HG02623 (cell line): ENCODE results near the gene VPS41.

Experiments
- ATAC-seq: cut with Tn5 transposase; IDR thresholded peaks from one replicate; pipeline ENCODE4 v1.9.1; 2021; ENCODE audit warnings: moderate library complexity; ENCODE audit not compliant: unreplicated experiment

The VPS41 gene

DNA sequence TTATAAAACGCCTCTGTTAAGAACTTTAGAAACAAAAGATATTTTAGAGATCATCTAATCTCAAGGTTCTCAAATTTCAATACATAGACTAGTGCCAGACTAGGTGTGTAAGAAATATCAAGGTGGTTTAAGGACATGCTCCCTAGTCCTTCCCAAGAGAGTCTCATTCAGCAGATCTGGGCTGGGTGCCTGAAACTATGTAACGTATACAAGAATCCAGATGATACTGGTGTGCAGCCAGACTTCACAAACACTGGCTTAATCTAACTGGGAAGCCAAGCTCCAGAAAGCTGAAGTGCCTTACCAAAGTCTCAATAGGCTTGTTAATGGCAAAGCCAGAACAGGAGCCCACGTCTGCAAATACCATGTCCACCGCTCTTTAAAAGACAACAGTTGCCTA lies 172.9 kb downstream of the VPS41 start:
- ATAC-seq: no peak

DNA sequence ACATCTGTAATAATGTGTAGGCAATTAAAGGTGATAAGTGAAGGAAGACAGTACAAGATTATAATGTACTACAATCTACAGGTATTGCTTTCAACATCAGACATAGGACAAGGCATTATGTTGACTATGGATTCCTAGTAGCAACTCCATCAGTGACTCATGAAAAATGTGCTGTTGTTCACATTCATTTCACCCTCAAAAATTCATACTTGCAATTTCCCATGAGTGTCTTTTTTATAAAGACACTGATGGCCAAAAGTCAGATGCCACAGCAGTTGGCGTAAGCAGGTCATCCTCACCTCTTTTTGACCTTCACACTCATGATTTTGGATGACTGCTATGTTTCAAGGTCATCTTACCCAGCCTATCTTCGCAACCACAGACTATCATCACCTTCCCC lies 177.8 kb downstream of the VPS41 start:
- ATAC-seq: no peak

DNA sequence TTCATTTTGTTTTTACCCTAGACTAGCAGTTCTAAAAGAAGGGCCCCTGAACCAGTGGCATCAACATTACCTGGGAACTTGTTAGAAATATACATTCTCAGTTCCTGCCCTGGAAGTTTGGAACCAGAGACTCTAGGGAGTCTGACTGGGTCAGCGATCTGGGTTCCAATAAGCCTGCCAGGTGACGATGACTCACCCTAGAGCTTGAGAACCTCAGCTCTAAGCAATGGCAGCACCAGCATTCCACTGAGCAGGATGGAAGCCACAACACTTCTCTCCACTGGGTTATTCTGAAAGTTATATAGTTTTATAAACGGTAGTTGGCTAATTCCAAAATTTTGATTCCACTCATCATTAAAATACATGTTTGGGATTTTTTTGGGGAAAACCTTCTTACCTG lies 180.8 kb downstream of the VPS41 start:
- ATAC-seq: no peak

DNA sequence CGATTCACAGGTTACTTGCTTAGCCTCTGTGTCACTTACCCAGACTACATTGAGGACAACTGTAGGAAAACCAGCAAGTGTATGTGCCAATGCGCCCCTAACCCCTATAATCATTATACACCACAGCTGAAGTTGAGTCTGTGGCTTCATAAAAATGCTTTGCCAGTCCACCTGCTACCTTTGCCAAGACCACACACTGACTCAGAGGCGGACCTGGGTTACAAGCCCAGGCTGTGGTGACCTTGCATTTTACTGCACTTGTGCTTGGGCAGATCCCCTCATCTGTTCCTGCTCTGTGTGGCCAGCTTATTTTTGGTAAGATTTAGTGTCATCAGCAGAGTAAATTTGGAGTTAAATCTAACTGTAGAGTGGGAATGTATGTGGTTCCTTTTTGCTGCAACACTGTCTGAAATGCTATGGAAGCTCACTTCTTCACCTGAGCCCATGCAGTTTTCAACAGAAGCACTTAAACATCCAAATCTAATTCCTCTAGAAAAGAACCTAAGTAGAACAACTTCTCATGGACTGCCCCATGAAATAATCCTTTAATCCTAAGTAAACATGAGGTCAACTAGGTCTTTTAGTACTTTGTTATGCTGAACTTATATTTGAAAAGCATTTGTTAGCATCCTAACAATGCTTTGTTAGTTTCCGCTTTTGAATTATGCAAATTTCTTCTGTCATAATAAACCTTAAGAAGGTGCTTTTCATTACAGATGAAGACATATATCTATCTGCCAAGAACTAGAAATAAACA lies 181.6 kb downstream of the VPS41 start:
- no peak for ATAC-seq

DNA sequence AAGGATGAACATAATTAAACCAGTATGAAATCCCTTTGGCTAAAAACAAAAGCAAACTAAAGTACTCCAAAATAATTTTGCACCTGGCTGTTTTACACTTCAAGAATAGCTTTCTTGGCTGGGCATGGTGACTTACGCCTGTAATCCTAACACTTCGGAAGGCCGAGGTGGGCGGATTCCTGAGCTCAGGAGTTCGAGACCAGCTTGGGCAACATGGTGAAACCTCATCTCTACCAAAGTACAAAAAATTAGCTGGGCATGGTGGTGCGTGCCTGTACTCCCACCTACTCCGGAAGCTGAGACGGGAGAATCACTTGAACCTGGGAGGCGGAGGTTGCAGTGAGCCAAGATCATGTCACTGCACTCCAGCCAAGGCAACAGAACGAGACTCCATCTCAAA lies 185.7 kb downstream of the VPS41 start:
- no peak for ATAC-seq

DNA sequence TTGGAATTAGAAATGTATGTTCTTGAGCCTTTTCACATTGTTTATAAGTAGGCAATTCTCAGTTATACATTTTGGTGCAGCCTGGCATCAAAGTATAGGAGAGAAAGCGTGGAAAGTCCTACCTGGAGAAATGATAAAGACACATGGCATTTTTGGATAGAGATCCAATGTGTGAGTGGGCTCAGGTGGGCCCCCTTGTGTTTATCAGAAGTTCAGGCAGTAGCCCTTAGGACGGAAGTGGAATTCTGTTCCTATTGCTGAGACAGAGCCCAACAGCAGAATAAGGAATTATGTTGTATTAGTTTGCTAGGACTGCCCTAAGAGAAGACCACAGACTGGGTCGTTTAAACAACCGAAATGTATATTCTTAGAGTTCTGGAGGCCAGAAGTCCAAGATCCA lies 192.6 kb downstream of the VPS41 start:
- no peak for ATAC-seq

DNA sequence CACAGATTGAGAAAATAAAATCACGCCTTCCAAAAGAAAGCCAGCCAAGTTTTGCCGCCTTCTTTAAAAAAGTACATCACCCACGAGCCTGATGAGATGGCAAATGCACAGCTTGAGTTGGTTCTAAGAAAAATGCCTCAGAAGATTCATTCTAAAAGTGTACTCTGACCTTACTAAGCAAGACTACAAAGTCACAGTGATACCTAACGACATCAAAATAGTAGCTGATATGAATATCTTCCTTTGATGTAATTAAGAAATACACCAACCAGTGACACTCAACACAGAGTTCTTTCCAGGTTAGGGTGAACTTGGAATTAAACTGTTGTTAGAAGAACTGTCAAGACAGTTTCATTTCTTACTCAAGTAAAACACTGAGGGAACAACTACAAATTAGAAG lies 199.9 kb downstream of the VPS41 start:
- no peak for ATAC-seq

DNA sequence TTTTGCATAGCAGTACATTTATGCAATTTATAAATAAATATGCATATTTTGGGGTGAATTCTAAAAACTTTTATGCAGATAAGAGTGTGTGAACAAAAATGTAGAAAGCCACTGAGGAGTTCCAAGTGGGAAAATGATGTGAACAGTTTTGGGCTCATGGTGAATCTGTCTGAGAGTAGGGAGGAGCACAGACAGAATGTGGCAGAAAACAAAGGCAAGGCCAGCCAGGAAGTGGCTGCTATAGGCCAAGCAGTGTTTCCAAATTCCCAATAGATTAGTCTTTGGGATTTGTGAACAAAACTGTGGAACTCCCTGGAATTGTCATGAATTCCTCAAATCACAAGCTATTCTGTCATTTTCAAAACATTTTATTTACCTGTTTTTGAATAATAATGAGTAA lies 204.2 kb downstream of the VPS41 start:
- no peak for ATAC-seq

DNA sequence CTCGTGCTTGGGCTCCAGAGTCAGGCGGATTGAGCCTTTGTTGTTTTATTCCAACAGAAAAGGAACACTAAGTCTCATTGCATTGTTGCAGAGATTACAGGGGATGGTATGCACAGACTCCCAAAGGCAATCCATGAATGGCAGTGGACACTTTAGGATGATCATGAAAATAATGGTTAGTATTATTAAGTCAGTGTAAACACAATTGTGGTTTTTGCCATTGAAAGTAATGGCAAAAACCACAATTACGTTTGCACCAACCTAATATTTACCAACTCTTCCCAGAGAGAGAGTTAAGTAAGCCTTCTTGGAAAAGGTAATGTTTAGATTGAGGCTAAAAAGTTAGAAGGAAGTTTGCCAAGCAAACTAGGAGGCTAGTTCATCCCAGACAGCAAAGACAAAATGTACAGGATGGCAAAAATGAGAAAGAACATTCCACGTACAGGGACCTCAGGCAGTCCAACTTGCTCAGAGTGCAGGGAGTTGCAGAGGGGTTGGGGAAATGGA lies 204.9 kb downstream of the VPS41 start:
- no peak for ATAC-seq

DNA sequence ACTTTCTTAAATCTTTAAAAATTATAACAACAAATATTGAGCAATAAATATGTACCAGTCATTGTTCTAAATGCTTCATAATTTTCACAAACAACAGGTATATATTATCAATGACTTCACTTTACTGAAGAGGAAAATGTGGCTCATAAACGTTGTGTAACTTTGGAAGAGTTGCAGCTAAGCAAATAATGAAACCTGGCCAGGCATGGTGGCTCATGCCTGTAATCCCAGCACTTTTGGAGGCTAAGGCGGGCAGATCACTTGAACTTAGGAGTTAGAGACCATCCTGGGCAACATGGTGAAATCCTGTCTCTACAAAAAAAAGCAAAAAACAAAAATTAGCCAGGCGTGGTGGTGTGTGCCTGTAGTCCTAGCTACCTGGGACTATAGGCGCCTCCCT lies 205.9 kb downstream of the VPS41 start:
- ATAC-seq: no peak

DNA sequence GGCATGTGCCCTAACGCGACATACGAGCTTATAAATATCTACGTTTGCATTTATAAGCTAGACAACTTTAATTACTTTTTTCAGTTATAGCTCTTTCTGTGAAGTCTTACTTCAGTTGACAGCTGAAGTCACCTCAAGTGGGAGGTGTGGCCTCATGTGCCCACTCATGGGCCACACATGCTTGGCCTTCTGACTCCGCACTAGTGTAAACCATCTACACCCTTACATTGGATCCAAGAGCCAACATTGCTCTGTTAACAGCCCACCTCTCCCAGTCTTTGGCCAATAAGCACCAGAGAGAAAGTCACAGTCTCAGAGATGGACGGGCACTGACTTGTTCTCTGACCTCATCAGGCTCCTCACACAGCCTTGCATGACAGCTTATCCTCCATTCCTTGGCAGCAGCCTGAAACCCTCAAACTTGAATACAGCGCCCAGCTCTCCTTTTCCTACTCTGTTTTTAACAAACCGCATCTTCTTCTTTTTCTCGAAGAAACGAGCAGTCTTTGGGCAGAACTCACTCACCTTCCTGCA lies 206.9 kb downstream of the VPS41 start:
- ATAC-seq: no peak

DNA sequence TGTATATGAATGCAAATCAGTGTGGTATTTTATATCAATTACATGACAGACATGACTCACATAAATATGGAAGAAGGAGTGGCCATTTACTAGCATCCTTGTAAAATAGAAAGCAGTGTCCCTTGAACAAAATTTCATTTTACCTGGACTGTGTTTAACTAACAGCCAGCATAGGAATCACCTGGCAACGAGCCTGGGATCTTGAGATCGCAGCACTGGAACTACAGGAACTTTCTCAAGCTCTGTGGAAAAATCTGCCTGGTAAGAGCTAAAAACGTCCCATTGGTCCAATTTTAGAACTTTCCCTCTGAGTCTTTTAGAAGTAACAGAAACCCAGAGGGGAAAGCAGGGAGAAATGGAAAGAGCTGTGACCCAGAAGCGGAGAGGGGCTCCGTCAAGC lies 208.9 kb downstream of the VPS41 start:
- no peak for ATAC-seq

DNA sequence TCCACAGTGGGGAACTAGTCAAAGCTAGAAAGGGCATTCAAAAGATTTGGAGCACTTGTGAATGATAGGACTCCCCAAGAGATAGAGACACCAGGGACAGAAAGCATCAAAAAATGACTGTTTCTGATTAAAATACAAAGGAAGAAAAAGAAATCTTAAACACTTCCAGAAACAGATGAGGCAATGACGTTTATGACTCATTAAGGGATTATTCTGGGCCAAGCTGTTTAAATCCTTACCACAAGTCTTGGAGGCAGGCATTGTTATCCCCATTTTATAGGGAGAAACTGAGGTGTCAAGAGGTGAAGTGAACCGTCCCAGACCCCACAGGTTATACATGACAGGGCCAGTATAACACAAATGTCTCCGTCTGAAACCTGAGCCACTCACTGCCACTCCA lies 209.5 kb downstream of the VPS41 start:
- no peak for ATAC-seq

DNA sequence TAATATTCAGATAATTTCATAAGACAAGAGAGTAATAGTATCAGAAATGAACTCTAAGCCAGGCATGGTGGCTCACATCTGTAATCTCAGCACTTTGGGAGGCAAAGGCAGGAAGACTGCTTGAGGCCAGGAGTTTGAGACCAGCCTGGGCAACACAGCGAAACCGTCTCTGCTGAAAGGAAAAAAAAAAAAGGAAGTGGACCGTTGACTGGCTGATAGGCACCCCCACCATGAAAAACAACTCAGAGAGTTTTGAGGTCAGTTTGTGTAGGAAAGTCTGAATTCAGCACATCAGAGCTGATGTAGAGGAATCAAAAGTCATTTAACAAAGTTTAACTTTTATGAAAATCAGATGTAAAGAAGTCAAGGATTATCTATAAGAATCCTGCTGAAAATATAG lies 214.7 kb downstream of the VPS41 start:
- no peak for ATAC-seq

DNA sequence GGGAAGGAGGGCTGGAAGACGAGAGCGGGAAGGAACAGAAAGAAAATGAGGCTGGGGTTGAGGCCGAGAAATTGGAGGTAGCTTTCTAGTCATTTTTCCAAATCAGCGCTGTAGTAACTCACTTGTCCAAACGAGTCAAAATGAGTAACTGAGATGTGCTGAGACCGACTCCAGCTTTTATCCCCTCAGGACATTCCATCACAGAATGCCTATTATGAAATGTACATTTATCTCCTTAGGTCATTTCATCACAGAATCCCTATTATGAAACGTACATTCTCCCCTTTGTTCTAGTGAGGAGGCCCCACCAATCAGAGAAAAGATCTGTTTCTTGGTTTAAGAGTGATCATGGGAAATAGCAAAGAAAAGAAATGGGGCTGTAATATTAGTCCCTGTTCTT lies 222.1 kb downstream of the VPS41 start:
- no peak for ATAC-seq

DNA sequence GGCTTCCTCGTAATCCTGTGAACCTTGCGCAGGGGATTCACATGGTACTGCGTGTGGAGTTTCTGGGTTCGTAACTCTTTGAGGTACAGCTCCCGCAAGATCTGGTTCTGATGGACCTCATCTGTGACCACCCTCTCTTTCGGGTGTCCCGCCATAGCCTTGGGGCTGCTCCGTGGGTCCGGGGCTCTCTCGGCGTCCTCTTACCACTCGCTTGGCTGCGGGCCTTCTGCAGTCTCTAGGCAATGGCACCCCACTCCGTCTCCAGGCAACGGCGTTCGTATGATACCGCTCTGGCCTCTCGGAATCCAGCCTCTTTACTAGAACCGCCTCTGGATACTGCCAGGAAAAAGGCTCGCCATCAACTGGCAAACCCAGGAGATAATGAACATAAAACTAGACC lies 223.1 kb downstream of the VPS41 start:
- ATAC-seq: no peak

DNA sequence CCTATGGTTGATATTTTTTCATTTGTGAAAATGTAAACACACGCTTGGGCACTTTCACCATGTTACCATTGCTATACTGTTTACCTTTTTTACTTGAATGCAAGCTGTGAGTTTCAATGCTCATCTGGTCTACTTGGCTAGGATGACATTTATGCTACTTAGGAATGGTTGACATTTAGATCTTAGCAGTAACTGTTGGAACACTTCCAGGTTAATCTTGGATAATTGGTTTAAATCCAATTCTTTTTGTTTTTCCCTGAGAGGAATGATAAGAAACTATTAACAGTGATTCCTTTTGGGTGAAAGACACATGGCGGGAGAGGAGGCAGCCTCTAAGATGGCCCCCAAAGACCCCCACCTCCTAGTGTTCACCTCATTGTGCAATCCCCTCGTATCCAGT lies 226.4 kb downstream of the VPS41 start:
- ATAC-seq: no peak

DNA sequence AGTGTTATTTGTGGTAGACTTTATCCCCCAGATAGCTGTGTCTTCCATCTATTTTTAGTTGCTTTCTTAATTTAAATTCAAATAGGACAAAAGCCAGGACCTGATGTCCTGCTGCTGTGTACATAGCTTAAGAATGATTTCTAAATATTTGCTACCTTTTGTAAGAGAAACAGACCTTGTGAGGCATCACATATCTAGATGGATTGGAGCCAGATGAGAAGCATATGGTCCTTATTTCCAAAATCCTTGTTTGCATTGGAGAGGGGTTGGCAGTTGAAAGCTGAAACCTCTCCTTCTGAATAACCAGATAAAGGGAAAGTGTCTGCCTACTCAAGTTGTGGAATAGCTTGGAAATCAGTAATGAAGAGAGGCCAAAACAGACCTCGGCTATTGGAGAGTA lies 227.1 kb downstream of the VPS41 start:
- no peak for ATAC-seq

DNA sequence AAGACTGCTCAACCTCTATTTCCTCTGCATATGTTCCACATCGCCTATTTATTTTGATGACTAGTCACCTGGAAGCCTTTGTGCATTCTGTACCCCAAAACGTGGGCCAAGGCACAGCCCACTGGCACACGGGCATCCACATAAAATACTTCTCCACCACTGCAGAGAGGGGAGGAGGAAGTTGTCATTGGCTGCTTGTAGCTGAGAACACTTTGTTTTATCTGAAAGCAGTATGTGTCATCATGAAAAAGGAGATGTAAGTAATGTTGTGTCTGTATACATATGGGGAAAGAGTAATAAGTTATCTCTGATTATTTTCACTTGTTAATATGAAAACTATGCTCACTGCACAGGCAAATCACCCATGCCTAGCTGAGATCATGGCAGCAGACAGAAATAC lies 229.6 kb downstream of the VPS41 start:
- no peak for ATAC-seq

DNA sequence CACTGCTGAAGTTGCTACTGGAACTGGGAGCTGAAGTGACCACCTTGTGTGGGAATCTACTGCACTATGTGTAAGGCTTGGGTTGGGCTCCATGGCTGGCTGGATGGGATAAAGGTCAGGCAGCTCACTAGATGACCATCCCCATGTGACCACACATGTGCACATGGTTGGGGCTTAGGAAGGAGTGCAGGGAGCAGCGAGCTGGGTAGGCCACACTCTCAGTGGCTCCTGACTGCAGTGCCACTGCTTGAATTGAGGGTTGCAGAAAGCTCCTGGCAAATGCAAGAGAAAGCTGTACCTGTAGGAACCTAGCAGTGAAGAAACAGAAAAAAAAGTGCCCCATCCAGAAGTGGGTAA lies 230.3 kb downstream of the VPS41 start:
- no peak for ATAC-seq

DNA sequence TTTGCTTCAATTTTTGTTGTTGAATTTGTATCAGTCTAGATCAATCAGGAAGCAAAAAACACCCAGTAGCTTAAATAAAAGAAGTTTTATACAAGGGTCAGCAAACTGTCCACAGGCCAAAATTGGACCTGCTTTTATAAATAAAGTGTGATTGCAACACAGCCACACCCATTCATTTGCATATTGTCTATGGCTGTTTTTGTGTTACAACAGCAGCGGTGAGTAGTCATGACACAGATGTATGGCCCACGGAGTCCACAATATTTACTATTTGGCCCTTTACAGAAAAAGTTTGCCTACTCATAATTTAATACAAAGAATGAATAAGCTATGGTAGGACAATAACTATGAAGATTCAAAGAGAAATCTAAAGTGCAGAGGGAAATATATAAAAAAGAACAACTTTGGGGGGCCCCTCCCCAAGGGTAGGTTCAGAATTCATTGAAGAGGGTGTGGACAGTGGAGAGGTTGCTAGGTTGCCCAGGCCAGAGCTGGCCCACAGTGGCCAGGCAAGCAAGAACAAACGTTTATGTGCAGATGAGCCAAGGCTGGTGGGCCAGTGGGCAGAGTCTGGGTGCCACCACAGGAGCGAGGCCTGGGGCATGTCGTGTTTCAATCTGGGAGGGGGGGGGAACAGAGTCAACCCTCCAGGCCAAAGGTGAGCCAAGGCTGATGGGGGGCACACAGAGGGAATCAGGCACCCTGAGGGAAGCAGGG lies 230.9 kb downstream of the VPS41 start:
- no peak for ATAC-seq

DNA sequence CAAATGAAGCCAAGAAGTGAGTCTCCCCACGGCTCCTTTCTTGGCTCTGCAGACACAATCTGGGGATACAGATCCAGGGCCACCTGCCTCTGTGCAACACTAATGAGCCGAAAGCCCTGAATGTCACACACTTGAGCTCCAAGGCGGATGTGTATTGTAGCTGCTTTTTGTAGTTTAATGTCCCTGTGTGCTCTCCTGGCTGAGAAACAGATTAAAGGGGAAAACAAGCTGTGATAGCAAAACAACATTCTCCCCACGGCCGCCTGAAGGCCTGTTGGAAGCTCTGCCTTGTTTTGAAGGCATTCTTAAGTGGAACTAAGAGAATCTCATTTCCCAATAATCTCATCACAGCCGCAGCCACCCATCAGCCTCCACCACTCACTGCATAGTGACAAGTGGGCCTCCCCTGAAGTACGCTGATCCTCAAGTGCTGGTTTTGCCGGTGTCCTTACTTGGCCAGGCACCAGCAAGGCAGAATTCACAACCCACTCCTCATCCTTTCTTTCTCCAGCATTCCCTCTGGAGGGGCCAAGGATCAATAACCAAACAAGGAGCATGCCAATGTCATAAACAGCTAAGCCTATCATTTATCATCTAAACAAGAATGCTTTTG lies 233.4 kb downstream of the VPS41 start:
- no peak for ATAC-seq
